Stimulated activated CD8-positive, alpha-beta memory T cell treated with anti-CD3 and anti-CD28 coated beads, Interleukin-4, amount 100 ng/mL, for 48 hours (primary cell): ENCODE data around the gene APBB2.
"Not testable (repeated sequence)": the region's sequence is repeated elsewhere in the genome, so short reads cannot be mapped to it uniquely, and the experiment has no call there.

Experiments
- DNase-seq: peaks from one replicate; pipeline ENCODE4 v3.0.0-alpha.2; 2020

The APBB2 gene

GRCh38 chr4:40924096-40924792, 290.1 kb downstream of the APBB2 start:
- peak; percentile 95 for DNase-seq

- DNase-seq, result no peak
These were observed 290.8 kb downstream of the APBB2 start for GRCh38 chr4:40923316-40924095.

GRCh38 chr4:40919976-40920375, 294.4 kb downstream of the APBB2 start:
- DNase-seq, result not testable (repeated sequence)

GRCh38 chr4:40918330-40918729, 296.0 kb downstream of the APBB2 start:
- DNase-seq, result no peak

- peak; percentile 78 for DNase-seq
These were observed 297.5 kb downstream of the APBB2 start for GRCh38 chr4:40916880-40917279.

- no peak for DNase-seq
These were observed 298.2 kb downstream of the APBB2 start for GRCh38 chr4:40916218-40916555.

GRCh38 chr4:40915318-40916217, 298.8 kb downstream of the APBB2 start:
- DNase-seq, result peak; percentile 41

GRCh38 chr4:40912460-40913184, 301.7 kb downstream of the APBB2 start:
- DNase-seq, result no peak

- no peak for DNase-seq
These were observed 303.6 kb downstream of the APBB2 start for GRCh38 chr4:40910706-40911105.

- DNase-seq, result peak; percentile 62
These were observed 304.9 kb downstream of the APBB2 start for GRCh38 chr4:40909363-40909876.

- DNase-seq, result peak; percentile 83
These were observed 305.5 kb downstream of the APBB2 start for GRCh38 chr4:40908702-40909362.

- DNase-seq, result no peak
These were observed 306.0 kb downstream of the APBB2 start for GRCh38 chr4:40908297-40908696.

- no peak for DNase-seq
These were observed 308.9 kb downstream of the APBB2 start for GRCh38 chr4:40905414-40905813.

GRCh38 chr4:40900531-40900930, 313.8 kb downstream of the APBB2 start:
- DNase-seq, result not testable (repeated sequence)

- DNase-seq, result peak; percentile 85
These were observed 316.7 kb downstream of the APBB2 start for GRCh38 chr4:40897557-40898203.

- no peak for DNase-seq
These were observed 323.6 kb downstream of the APBB2 start for GRCh38 chr4:40890764-40891163.

GRCh38 chr4:40890199-40890598, 324.1 kb downstream of the APBB2 start:
- no peak for DNase-seq

GRCh38 chr4:40888933-40889332, 325.4 kb downstream of the APBB2 start:
- DNase-seq, result no peak

GRCh38 chr4:40887764-40888131, 326.6 kb downstream of the APBB2 start:
- no peak for DNase-seq

- DNase-seq, result no peak
These were observed 327.2 kb downstream of the APBB2 start for GRCh38 chr4:40886931-40887763.
